Trophoblast cell (in vitro differentiated cells and primary cell): ENCODE data around the gene TICAM2.

ENCODE experiments used
- DNase-seq, 2 donors: peaks; one replicate each; pipeline ENCODE4 v3.0.0-alpha.2; 2016
- H2AFZ ChIP-seq: 2 replicates; pipeline ENCODE4 v1.6.1; 2013; ENCODE audit warnings: low read length, moderate library complexity, mild to moderate bottlenecking; ENCODE audit not compliant: insufficient read depth, poor library complexity
- H2AK5ac ChIP-seq: 2 replicates; pipeline ENCODE4 v1.6.1; 2013; ENCODE audit warnings: mild to moderate bottlenecking, low read length
- H2BK120ac ChIP-seq: 2 replicates; pipeline ENCODE4 v1.6.1; 2013; ENCODE audit warnings: low read length, mild to moderate bottlenecking, moderate library complexity; ENCODE audit not compliant: insufficient read depth, poor library complexity
- H2BK12ac ChIP-seq: 2 replicates; pipeline ENCODE4 v1.6.1; 2013; ENCODE audit warnings: mild to moderate bottlenecking, low read length, moderate library complexity
- H2BK5ac ChIP-seq: 2 replicates; pipeline ENCODE4 v1.6.1; 2013; ENCODE audit warnings: low read length, low read depth, moderate library complexity, mild to moderate bottlenecking; ENCODE audit not compliant: poor library complexity
- H3K14ac ChIP-seq: 2 replicates; pipeline ENCODE4 v1.6.1; 2013; ENCODE audit warnings: mild to moderate bottlenecking, low read length
- H3K18ac ChIP-seq: 2 replicates; pipeline ENCODE4 v1.6.1; 2013; ENCODE audit warnings: mild to moderate bottlenecking, low read length
- H3K23ac ChIP-seq: 2 replicates; pipeline ENCODE4 v1.6.1; 2013; ENCODE audit warnings: low read length
- H3K27ac ChIP-seq: 2 replicates; pipeline ENCODE4 v1.5.1; 2013; ENCODE audit warnings: low read depth, mild to moderate bottlenecking, inconsistent platforms, low read length, moderate library complexity
- H3K27me3 ChIP-seq: 2 replicates; pipeline ENCODE4 v1.6.1; 2013; ENCODE audit warnings: inconsistent platforms, mild to moderate bottlenecking, low read length, moderate library complexity; ENCODE audit not compliant: insufficient read depth
- H3K36me3 ChIP-seq, 2 experiments: 1 replicate in 1 of 2; 2 replicates in 1 of 2; pipeline ENCODE4 v1.6.1; 2013; ENCODE audit warnings: low read length in 2 of 2, mild to moderate bottlenecking in 2 of 2, moderate library complexity in 1 of 2; ENCODE audit not compliant: insufficient read depth in 2 of 2, control insufficient read depth in 1 of 2
- H3K4ac ChIP-seq: 2 replicates; pipeline ENCODE4 v1.6.1; 2013; ENCODE audit warnings: low read depth, mild to moderate bottlenecking, low read length, moderate library complexity
- H3K4me1 ChIP-seq, 2 experiments: 1 replicate in 1 of 2; 2 replicates in 1 of 2; pipeline ENCODE4 v1.6.1; 2013; ENCODE audit warnings: low read length in 2 of 2, mild to moderate bottlenecking in 2 of 2, moderate library complexity in 1 of 2; ENCODE audit not compliant: insufficient read depth in 2 of 2, control insufficient read depth in 1 of 2
- H3K4me2 ChIP-seq: 2 replicates; pipeline ENCODE4 v1.6.1; 2013; ENCODE audit warnings: inconsistent platforms, mild to moderate bottlenecking, low read length, moderate library complexity
- H3K4me3 ChIP-seq: 2 replicates; pipeline ENCODE4 v1.5.1; 2013; ENCODE audit warnings: mild to moderate bottlenecking, low read depth, low read length, inconsistent platforms
- H3K79me1 ChIP-seq: one replicate; pipeline ENCODE4 v1.6.1; 2013; ENCODE audit warnings: low read length
- H3K79me2 ChIP-seq: 2 replicates; pipeline ENCODE4 v1.6.1; 2013; ENCODE audit warnings: low read length, mild to moderate bottlenecking; ENCODE audit not compliant: control insufficient read depth, insufficient read depth, poor library complexity
- H3K9ac ChIP-seq: 2 replicates; pipeline ENCODE4 v1.6.1; 2013; ENCODE audit warnings: mild to moderate bottlenecking, low read length
- H3K9me3 ChIP-seq: 2 replicates; pipeline ENCODE4 v1.6.1; 2013; ENCODE audit warnings: low read depth, mild to moderate bottlenecking, control low read depth, inconsistent platforms, low read length; ENCODE audit not compliant: insufficient read depth
- H4K12ac ChIP-seq: 2 replicates; pipeline ENCODE4 v1.6.1; 2013; ENCODE audit warnings: low read depth, mild to moderate bottlenecking, low read length, moderate library complexity
- H4K8ac ChIP-seq: 2 replicates; pipeline ENCODE4 v1.6.1; 2013; ENCODE audit warnings: low read depth, mild to moderate bottlenecking, low read length, moderate library complexity
- H4K91ac ChIP-seq: one replicate; pipeline ENCODE4 v1.6.1; 2013; ENCODE audit warnings: low read depth, mild to moderate bottlenecking, low read length, moderate library complexity
- WGBS: extraction: QIAGEN DNeasy Blood & Tissue Kit; methylation state at CpG from one replicate; pipeline ENCODE4 v1.1.7; 2013; ENCODE audit warnings: missing lambda C conversion rate; ENCODE audit not compliant: insufficient read length, insufficient coverage; ENCODE audit errors: extremely low coverage; 5-methylcytosine and 5-hydroxymethylcytosine counted together

TICAM2 gene

DNA sequence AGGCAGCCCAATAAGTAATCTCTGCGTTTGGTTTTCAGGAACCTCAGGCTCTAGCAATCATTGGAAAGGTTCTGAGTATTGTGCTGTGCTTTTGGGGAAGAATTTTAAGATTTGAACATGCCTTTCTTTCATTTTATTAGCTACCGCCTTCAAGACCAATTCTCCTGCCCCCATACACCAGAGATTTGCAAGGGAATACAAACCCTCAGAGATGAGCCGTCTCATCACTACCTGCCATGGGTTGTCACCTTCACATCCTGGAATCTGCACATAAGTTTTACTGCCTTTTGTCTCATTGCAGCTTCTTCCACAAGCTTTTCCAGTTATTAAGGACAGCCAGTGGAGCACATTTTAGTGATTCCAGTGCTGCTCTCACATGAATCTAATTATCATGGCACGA, 35.2 kb upstream of the TICAM2 start:
- Histone ChIP-seq H3K9me3 (no peaks in the 10 kb centered on the region), H4K91ac (no peak overlapping the region), H2AFZ (no peak overlapping the region), H3K4me2 (no peak overlapping the region), H2BK5ac (no peak overlapping the region), H3K4ac (no peak overlapping the region), H2AK5ac (no peak overlapping the region), H4K8ac (no peak overlapping the region), H3K4me1 (no peaks in the 10 kb centered on the region), H3K4me3 (no peak overlapping the region), H3K36me3 (no peaks in the 10 kb centered on the region), H2BK12ac (no peak overlapping the region), H3K27me3 (no peaks in the 10 kb centered on the region), H4K12ac (no peak overlapping the region), H3K79me1 (no peaks in the 10 kb centered on the region), H3K14ac (no peak overlapping the region), H2BK120ac (no peak overlapping the region), H3K9ac (no peak overlapping the region), H3K18ac (no peak overlapping the region), H3K27ac (no peak overlapping the region), H3K23ac (no peak overlapping the region), H3K79me2 (no peaks in the 10 kb centered on the region)
- no CpG with 5 or more reads among the region's 4 CpGs for WGBS
- DNase-seq, result no peak

DNA sequence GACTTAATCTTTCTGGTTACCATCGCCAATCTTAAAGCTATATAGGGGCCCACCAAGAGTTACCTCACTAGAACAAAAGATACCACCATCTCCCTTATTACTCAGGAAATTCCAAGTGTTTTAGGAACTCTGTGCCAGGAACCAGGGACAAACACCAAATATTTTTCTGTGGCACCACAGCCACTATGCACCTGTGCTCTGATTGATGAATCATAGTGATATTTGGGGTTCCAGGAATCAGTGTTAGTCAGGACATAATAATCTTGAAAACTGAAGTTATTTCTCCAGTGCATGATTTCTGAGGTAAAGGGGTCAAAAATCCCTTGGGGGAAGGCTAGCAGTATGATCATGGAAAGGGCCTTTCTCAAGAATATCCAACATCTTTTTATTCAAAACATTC, 33.7 kb upstream of the TICAM2 start:
- Histone ChIP-seq H4K91ac (no peak overlapping the region), H2BK12ac (no peak overlapping the region), H2BK120ac (no peak overlapping the region), H3K36me3 (no peaks in the 10 kb centered on the region), H3K4me3 (no peak overlapping the region), H2AFZ (no peak overlapping the region), H3K14ac (no peak overlapping the region), H3K23ac (no peak overlapping the region), H4K8ac (no peak overlapping the region), H3K4me2 (no peak overlapping the region), H3K79me2 (no peaks in the 10 kb centered on the region), H4K12ac (no peak overlapping the region), H3K4me1 (no peaks in the 10 kb centered on the region), H2BK5ac (no peak overlapping the region), H3K27me3 (no peaks in the 10 kb centered on the region), H3K9ac (no peak overlapping the region), H3K9me3 (no peaks in the 10 kb centered on the region), H3K4ac (no peak overlapping the region), H3K27ac (no peak overlapping the region), H3K79me1 (no peaks in the 10 kb centered on the region), H2AK5ac (no peak overlapping the region), H3K18ac (no peak overlapping the region)
- DNase-seq, result no peak
- WGBS, result no CpG with 5 or more reads among the region's 1 CpG

DNA sequence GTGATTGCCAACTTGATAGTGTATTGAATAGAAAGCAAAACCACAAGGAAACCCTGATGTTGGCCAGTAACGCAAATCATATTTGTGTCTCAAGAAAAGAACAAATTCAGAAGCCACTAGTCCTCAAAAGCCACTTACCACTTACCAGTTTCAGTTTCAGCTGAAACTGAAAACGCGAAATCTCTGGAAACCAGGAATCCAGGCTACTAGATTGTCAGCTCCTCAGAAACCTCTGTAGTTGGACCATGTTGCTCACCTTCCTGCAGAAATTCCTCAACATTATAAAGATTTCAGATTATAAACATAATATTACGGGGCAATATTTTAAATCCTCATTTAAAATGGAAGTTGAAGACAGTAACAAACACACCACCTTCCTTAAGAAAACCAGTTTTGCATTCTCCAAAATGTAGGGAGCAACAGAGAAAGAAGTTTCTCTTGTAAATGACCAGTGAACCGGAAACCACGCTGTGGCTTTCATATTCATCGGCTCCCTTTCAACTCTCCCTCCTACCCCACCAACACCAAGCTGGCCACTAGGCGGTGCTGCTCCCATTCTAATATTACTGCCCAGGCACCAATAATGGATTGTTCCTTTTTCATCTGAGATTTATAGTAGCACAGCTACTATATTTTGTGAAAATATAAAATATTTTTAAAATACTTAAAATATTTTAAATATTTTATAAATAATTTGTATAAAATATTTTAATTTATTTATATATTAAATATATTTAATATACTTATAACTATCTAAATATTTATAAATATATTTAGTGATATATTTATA, 32.3 kb upstream of the TICAM2 start:
- Histone ChIP-seq H3K36me3 (no peaks in the 10 kb centered on the region), H3K79me1 (no peaks in the 10 kb centered on the region), H2AK5ac (no peak overlapping the region), H3K9me3 (no peaks in the 10 kb centered on the region), H4K91ac (no peak overlapping the region), H3K27ac (no peak overlapping the region), H3K14ac (no peak overlapping the region), H2AFZ (no peak overlapping the region), H2BK120ac (no peak overlapping the region), H2BK12ac (no peak overlapping the region), H3K4me1 (no peaks in the 10 kb centered on the region), H3K9ac (no peak overlapping the region), H4K8ac (no peak overlapping the region), H3K4ac (no peak overlapping the region), H3K4me3 (no peak overlapping the region), H3K23ac (no peak overlapping the region), H3K27me3 (no peaks in the 10 kb centered on the region), H3K18ac (no peak overlapping the region), H4K12ac (no peak overlapping the region), H2BK5ac (no peak overlapping the region), H3K4me2 (no peak overlapping the region), H3K79me2 (no peaks in the 10 kb centered on the region)
- DNase-seq, result peak; percentile 79 to 93
- no CpG with 5 or more reads among the region's 8 CpGs for WGBS

DNA sequence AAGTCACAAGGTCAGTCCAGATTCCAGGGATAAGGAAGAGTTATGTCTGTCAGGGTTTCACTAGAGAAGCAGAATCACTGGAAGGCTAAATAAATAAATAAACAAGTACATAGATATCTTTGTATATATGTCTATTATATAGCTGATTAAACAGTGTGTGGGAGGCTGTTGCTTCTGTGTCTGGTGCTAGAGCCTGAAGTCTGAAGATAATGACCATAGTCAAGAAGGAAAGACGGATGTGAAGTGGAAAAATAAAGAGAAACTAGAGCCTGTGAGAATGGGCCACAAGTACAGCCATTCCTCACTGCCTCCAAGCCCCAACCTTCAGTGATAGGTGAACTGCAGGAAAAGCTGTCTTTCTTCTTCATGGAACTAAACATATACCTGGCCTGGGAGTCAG, 27.6 kb upstream of the TICAM2 start:
- Histone ChIP-seq H3K79me2 (peaks cover 8% of the 10 kb centered on the region), H3K18ac (no peak overlapping the region), H2BK120ac (no peak overlapping the region), H3K14ac (no peak overlapping the region), H3K36me3 (no peaks in the 10 kb centered on the region), H3K4ac (no peak overlapping the region), H3K27ac (no peak overlapping the region), H2AK5ac (no peak overlapping the region), H4K91ac (no peak overlapping the region), H3K23ac (no peak overlapping the region), H3K9me3 (no peaks in the 10 kb centered on the region), H4K8ac (no peak overlapping the region), H3K79me1 (peaks cover 8% of the 10 kb centered on the region), H4K12ac (no peak overlapping the region), H3K9ac (no peak overlapping the region), H2AFZ (no peak overlapping the region), H3K4me3 (no peak overlapping the region), H2BK5ac (no peak overlapping the region), H2BK12ac (no peak overlapping the region), H3K4me1 (no peaks in the 10 kb centered on the region), H3K4me2 (no peak overlapping the region), H3K27me3 (no peaks in the 10 kb centered on the region)
- no CpG with 5 or more reads among the region's 1 CpG for WGBS
- DNase-seq, result no peak
